GM18517 (cell line): Measurements from ENCODE around the gene RPTOR.

Experiments
- ATAC-seq: cut with Tn5 transposase; IDR thresholded peaks from one replicate; pipeline ENCODE4 v1.9.1; 2021; ENCODE audit warnings: mild to moderate bottlenecking, moderate library complexity; ENCODE audit not compliant: unreplicated experiment

The RPTOR gene

DNA sequence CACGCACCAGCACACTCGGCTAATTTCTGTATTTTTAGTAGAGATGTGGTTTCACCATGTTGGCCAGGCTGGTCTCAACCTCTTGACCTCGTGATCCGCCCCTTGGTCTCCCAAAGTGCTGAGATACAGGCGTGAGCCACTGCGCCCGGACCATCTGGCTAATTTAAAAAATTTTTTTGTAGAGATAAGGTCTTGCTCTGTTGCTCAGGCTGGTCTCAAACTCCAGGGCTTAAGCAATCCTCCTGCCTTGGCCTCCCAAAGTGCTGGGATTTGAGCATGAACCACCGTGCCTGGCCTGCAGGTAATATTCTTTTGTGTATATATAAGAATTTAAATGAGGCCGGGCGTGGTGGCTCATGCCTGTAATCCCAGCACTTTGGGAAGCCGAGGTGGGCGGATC lies 115.0 kb downstream of the RPTOR start:
- ATAC-seq, result no peak

DNA sequence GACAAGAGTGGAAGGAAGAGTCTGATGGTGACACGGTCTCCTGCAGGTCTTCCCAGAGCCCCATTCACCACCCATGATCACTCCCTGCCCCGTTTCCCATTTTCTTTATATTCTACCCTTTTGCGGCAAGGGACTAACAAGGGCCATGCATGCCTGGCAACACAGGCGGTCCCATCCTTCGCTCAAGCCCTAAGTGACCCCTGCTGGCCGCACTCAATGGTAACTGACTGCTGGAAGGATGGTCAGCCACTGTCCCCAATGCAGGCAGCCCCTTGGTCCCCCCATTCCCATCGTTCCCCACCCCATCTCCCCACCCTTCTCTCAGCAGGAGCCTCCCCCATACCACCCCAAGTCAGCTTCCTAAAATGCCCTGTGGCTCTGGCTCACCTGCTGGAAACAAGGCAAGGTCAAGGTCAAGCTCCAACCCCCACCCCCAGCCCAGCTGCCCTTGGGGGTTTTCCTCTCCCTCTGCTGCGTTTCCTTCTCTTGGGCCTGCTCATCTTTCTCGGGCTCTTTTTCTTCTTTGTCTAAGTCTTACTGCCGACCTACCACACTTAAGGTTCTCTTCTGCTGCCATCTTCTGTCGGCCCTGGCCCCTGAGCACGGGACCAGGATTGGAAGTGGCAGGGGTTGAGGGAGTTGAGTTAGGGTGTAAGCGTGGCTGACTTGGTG lies 116.0 kb downstream of the RPTOR start:
- no peak for ATAC-seq

DNA sequence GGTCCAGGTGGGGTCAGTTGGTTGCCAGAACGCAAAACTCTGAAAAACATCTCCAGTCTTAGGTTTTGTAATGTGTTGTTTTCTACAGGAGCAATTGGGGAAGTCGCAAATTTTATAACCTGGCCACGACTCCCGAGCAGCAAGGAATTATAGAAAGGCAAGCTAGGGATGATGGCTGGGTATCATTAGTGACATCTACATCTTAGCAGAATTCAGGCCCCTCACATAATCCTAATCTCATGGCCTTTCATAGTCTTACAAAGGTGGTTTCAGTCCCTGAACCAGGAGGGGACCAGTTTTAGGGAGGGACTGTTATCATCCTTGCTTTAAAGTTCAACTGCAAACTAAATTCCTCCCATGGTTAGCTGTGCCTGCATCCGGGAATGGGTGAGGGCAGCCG lies 117.9 kb downstream of the RPTOR start:
- ATAC-seq, result no peak

DNA sequence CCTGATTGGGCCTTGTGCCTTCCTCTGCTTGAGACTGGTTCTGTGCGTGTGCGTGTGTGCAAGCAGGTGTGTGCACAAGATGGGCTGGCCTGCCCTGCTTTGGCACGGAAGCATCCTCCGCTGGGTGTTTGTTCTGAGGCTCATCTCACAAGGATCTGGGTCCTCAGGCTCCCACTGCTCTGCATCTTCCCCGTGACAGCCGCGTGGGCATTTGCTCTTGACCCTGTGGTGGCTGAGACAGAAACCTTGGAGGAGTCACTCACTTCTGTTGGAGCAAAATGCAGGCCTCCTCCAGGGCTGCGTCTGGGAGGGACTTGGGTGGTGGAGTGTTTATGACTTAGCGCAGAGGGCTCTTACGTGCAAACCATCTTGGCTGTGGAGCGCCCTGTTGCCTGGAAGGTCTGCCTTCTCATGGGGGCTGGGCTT lies 119.2 kb downstream of the RPTOR start:
- no peak for ATAC-seq

DNA sequence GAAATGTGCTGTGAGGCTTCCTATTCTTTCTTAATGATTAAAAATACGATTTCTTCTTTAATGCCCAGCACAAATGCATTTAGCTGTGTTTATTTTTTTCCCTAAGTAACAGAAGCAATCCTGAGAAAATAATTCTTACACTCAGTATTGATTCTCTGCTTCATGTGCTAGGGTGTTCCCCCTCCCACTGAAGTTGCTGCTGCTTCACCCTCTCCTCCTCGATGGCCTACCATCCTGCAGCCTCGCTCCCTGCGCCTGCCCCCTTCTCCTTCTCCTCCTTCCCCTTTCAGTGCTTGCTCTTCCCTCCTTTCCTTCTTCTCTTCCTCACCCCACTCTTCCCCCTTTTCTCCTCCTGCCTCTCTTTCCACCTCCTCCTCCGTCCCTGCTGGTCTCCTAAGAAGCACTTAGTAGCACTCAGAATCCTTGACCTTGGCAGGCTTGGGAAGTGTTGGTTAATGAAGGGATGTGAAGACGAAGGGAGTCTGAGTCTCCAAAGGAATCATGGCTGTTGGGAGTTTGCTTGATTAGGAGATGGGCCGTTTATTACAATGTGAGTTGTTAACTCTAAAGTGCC lies 119.7 kb downstream of the RPTOR start:
- ATAC-seq, result no peak

DNA sequence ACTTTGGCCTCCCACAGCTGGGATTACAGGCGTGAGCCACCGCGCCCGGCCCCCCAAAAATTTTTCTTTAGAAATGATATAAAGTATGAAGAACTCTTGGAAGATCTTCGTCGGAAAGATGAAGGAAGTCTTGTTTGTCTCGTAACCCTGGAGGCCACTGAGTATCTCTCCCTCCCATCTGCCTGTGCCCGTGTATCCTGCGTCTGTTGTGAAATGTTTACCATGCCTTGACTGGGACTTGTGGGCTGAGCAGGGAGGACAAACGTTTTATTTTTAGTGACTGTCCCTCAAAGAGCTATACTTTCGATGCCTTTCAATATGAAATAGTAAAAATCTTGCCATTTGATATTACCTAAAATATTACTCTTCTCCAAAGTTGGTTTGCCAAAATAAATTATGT lies 121.2 kb downstream of the RPTOR start:
- no peak for ATAC-seq

DNA sequence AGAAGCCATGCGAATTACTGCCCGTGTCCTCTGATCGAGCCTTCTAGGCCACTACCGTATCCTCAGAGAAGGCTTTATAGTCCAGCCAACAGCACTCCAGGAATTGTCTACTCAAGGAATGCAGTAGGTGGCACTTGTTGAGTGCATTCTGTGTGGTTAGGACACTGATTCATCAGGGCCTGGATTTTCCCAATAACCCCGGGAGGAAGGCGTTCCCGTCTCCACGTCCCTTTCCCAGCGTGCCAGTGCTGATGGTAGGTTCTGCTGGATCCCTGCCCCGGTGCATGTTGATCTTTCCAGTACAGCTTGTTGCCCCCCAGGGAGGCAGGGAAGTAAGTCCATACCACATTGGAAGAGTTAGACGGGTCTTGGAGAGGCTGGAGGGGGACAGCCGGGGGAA lies 122.2 kb downstream of the RPTOR start:
- ATAC-seq, result no peak

DNA sequence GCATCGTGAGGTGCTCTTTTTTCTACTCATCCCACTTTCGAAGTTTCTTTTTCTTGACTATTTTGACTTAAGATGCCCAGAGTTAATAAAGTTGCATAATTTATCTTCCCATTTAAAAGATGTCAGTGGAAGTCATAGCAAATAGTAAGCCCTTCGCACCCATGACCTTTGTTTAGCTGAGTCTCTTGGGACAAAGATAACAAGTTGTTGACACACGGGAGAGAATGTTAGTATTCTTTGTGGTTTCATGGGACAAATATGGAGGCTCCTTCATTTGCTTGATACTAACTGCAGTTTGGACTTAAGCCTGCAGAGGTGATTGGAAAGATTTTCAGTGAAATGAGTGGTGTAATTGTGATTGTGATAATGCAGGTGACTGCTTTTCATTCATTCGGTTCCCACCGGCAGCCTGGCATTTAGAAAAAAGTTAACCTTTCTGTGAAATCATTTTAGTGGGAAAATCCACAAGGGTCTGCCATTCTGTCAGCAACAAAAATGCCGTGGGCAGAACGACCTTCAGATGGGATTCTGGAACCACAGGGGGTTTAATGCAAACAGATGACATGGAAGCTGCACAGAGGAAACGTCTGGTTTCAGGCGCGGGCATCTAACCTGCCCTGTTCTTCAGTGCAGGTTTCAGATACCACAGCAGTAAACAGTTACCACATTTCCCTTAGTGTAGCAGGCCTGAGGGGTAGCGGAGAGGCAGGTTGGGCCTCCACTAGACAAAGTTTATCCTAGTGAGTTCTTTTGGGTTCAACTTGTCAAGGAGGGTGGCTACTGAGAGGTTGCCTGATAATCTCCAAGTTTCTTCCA lies 123.0 kb downstream of the RPTOR start:
- no peak for ATAC-seq

DNA sequence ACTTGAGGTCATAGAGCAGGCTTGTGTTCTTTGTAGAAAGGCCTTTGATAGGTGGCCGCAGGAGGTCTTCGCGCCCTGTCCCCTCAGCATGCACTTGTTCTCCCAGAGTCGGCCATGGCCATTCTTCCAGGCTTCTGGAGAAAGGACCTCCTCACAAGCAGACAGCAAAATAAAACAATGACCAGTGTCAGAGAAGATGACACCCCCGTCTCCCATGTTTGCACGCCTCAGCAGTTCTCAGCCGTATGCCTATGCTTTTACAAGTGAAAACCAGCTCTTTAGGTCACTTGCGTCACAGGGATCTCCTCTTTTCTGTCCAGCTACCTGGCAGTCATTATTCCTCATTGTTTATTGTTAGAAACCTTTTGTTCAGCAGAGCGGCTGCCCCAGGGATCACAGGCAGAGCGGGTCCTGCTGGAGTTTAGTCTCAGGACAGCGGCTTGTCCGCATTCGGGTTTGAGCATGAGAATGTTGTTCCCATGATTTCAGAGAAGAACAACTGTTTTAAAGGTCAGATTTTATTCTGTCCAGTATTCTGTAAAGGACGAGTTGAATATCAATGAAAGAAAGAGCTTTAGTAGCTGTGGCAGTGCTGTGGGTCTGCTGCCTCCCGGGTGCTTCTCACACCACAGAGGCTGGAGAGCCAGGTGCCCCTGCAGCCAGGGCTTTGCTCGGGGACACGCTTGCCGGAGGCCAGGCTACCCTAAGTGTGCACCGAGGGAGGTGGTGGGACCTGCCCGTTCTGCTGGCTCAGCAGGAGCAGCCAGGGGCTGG lies 123.9 kb downstream of the RPTOR start:
- no peak for ATAC-seq

GRCh38 chr17:80671039-80671824 lies 126.6 kb downstream of the RPTOR start:
- ATAC-seq, result no peak

- ATAC-seq, result no peak
Observed at GRCh38 chr17:80671825-80672110, 127.1 kb downstream of the RPTOR start.

GRCh38 chr17:80673152-80673920 lies 128.7 kb downstream of the RPTOR start:
- ATAC-seq, result no peak

- no peak for ATAC-seq
Observed at GRCh38 chr17:80675438-80676095, 130.9 kb downstream of the RPTOR start.

- no peak for ATAC-seq
Observed at GRCh38 chr17:80676096-80676466, 131.4 kb downstream of the RPTOR start.

DNA sequence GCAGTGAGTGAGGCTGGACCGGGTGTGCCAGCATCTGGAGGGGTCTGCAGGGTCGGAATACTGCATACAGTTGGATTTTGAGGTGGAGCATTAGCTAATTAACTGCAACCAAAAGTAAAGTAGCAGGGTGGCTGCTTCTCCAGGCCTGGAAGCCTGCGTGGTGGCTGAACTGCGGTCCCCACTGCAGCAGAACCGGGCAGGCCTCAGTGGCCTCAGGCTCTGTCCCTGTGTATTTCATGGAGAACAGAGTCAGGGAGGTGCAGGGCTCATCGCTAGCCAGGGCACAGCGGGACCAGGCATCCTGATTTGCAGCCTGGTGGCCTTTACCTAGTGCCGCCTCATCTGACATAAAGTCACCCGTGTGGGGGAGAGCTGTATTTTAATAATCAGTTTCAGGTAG lies 131.9 kb downstream of the RPTOR start:
- ATAC-seq, result no peak

- no peak for ATAC-seq
Observed at GRCh38 chr17:80677214-80677756, 132.6 kb downstream of the RPTOR start.

- ATAC-seq, result no peak
Observed at GRCh38 chr17:80679816-80680215, 135.2 kb downstream of the RPTOR start.

DNA sequence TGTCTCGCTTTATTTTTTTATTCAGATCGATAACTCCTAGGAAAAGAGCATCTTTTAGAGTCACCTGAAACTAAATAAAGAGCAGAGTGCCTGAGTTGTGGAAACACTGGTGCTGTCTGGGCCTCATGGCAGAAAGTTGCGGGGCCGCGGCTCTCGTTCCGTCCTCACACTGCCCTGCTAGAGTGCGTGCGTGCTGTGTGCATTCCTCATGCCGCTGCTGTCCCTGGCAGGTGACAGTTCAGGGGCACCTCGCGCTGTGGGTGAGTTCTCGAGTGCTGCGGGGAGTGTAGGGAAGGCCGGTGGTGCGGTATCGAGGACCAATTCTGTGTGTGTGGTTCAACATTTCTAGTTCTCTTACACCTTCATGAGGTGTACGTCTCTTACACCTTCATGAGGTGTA lies 136.6 kb downstream of the RPTOR start:
- ATAC-seq, result no peak

GRCh38 chr17:80682372-80682771 lies 137.7 kb downstream of the RPTOR start:
- ATAC-seq, result no peak
